HEK293T (cell line): ENCODE data around the gene FOSB.
A peak's percentile ranks its signal among the peaks of the same experiment; 100 is the strongest.

Experiments used
- CTCF ChIA-PET: fragments of 350-600 bp; formaldehyde crosslinking; extraction: SDS; loops from one replicate; lab custom pipeline; 2021; ENCODE audit warnings: antibody characterized with exemption, inconsistent platforms; lab: Yijun Ruan, JAX
- POLR2A ChIA-PET: fragments of 350-600 bp; formaldehyde crosslinking; extraction: SDS; loops from one replicate; lab custom pipeline; 2020; ENCODE audit warnings: antibody characterized with exemption, inconsistent platforms; lab: Yijun Ruan, JAX
- DNase-seq: peaks from one replicate; pipeline ENCODE4 v3.0.0; 2012; ENCODE audit warnings: mixed read lengths; ENCODE audit errors: extremely low spot score
- ARNT ChIP-seq: fragments of 450-650 bp; IDR thresholded peaks from 2 replicates; pipeline ENCODE4 v1.6.1; 2017; ENCODE audit warnings: mild to moderate bottlenecking
- BHLHE40 ChIP-seq: fragments of 450-650 bp; IDR thresholded peaks from 2 replicates; pipeline ENCODE4 v1.6.1; 2016; ENCODE audit warnings: mild to moderate bottlenecking, moderate library complexity, borderline replicate concordance
- CTBP1 ChIP-seq: fragments of 450-650 bp; IDR thresholded peaks from 2 replicates; pipeline ENCODE4 v1.6.1; 2016; ENCODE audit warnings: borderline replicate concordance
- ELF4 ChIP-seq: fragments of 450-650 bp; IDR thresholded peaks from 2 replicates; pipeline ENCODE4 v1.6.1; 2017; ENCODE audit warnings: antibody characterized with exemption
- FOXA1 ChIP-seq: fragments of 450-650 bp; IDR thresholded peaks from 2 replicates; pipeline ENCODE4 v1.6.1; 2016; ENCODE audit warnings: mild to moderate bottlenecking
- FOXK2 ChIP-seq: fragments of 450-650 bp; IDR thresholded peaks from 2 replicates; pipeline ENCODE4 v1.6.1; 2016; ENCODE audit warnings: mild to moderate bottlenecking
- FOXM1 ChIP-seq: fragments of 450-650 bp; IDR thresholded peaks from 2 replicates; pipeline ENCODE4 v1.6.1; 2017; ENCODE audit warnings: mild to moderate bottlenecking, borderline replicate concordance
- HDGF ChIP-seq: fragments of 450-650 bp; IDR thresholded peaks from 2 replicates; pipeline ENCODE4 v1.6.1; 2017; ENCODE audit warnings: antibody characterized with exemption, borderline replicate concordance
- L3MBTL2 ChIP-seq: fragments of 450-650 bp; conservative IDR thresholded peaks from 2 replicates; pipeline ENCODE4 v1.6.1; 2016; ENCODE audit warnings: mild to moderate bottlenecking
- LEF1 ChIP-seq: fragments of 450-650 bp; IDR thresholded peaks from 2 replicates; pipeline ENCODE4 v1.6.1; 2017; ENCODE audit warnings: mild to moderate bottlenecking, borderline replicate concordance
- NFRKB ChIP-seq: fragments of 450-650 bp; IDR thresholded peaks from 2 replicates; pipeline ENCODE4 v1.6.1; 2016; ENCODE audit warnings: mild to moderate bottlenecking, moderate library complexity
- PKNOX1 ChIP-seq: fragments of 450-650 bp; IDR thresholded peaks from 2 replicates; pipeline ENCODE4 v1.6.1; 2016
- SP1 ChIP-seq: fragments of 450-650 bp; IDR thresholded peaks from 2 replicates; pipeline ENCODE4 v1.6.1; 2017
- SUZ12 ChIP-seq: fragments of 450-650 bp; IDR thresholded peaks from 2 replicates; pipeline ENCODE4 v1.6.1; 2016; ENCODE audit warnings: mild to moderate bottlenecking
- TARDBP ChIP-seq: fragments of 450-650 bp; IDR thresholded peaks from 2 replicates; pipeline ENCODE4 v1.6.1; 2016
- ZNF384 ChIP-seq: fragments of 450-650 bp; IDR thresholded peaks from 2 replicates; pipeline ENCODE4 v1.6.1; 2016

Gene FOSB

GRCh38 chr19:45437328-45437727 is 30.5 kb upstream of the FOSB start:
- ChIA-PET POLR2A (no interaction called here), CTCF (no interaction called here)
- no peak for TF ChIP-seq FOXK2
- TF ChIP-seq PKNOX1: no peak
- TF ChIP-seq BHLHE40: no peak
- TF ChIP-seq SP1: no peak
- no peak for TF ChIP-seq CTBP1
- no peak for TF ChIP-seq LEF1
- no peak for TF ChIP-seq SUZ12
- TF ChIP-seq ELF4: no peak
- no peak for TF ChIP-seq ZNF384
- TF ChIP-seq ARNT: no peak
- no peak for TF ChIP-seq FOXM1
- TF ChIP-seq L3MBTL2: no peak
- no peak for TF ChIP-seq NFRKB
- TF ChIP-seq TARDBP: no peak
- no peak for TF ChIP-seq FOXA1
- TF ChIP-seq HDGF: no peak
- DNase-seq: no peak

GRCh38 chr19:45439190-45439568 is 28.6 kb upstream of the FOSB start:
- TF ChIP-seq HDGF (no peak), ELF4 (no peak), ARNT (no peak), TARDBP (no peak), NFRKB (no peak), CTBP1 (no peak), ZNF384 (no peak), FOXK2 (no peak), PKNOX1 (no peak), L3MBTL2 (no peak), SP1 (no peak), BHLHE40 (no peak), SUZ12 (no peak), FOXA1 (no peak)
- CTCF ChIA-PET: interaction anchor here (0.6 to 3.0 kb wide), 17 partner anchors 9 to 1674 kb away, joined by 3 to 93 read pairs (median 4); partner anchors contain the start of genes ERCC1, FOSB, PPP1R13L and ZC3H4
- no peak for DNase-seq
- POLR2A ChIA-PET: interaction anchor here (0.6 to 2.4 kb wide), 11 partner anchors 9 to 46 kb away, joined by 3 to 20 read pairs (median 7); partner anchors contain the start of genes ERCC1 and FOSB

- peak; percentile 73 for DNase-seq
- ChIA-PET POLR2A (interaction anchor here (0.6 to 2.4 kb wide), 12 partner anchors 9 to 45 kb away, joined by 3 to 20 read pairs (median 6); partner anchors contain the start of genes ERCC1 and FOSB), CTCF (interaction anchor here (0.6 to 3.0 kb wide), 19 partner anchors 9 to 1674 kb away, joined by 3 to 93 read pairs (median 4); partner anchors contain the start of genes ERCC1, FOSB, PPP1R13L and ZC3H4)
- no peak for TF ChIP-seq FOXM1
- peak; percentile 32; the same call in 1 of the 2 replicates for TF ChIP-seq LEF1
- no peak for TF ChIP-seq NFRKB
- no peak for TF ChIP-seq FOXA1
- TF ChIP-seq HDGF: no peak
These were observed 28.1 kb upstream of the FOSB start for GRCh38 chr19:45439569-45440258.

GRCh38 chr19:45440259-45440638 is 27.5 kb upstream of the FOSB start:
- DNase-seq: no peak
- POLR2A ChIA-PET: interaction anchor here (0.9 to 2.4 kb wide), 11 partner anchors 10 to 45 kb away, joined by 3 to 20 read pairs (median 7); partner anchors contain the start of genes ERCC1 and FOSB
- TF ChIP-seq ELF4 (no peak), FOXK2 (no peak), BHLHE40 (no peak), ARNT (no peak), HDGF (no peak), FOXA1 (no peak), PKNOX1 (no peak), L3MBTL2 (no peak), ZNF384 (no peak), SP1 (no peak), NFRKB (no peak), SUZ12 (no peak), LEF1 (no peak)
- CTCF ChIA-PET: interaction anchor here (0.6 to 3.0 kb wide), 8 partner anchors 9 to 45 kb away, joined by 3 to 93 read pairs (median 6); no protein-coding TSS in a partner anchor

- POLR2A ChIA-PET: interaction anchor here (0.9 to 2.4 kb wide), 6 partner anchors 15 to 44 kb away, joined by 3 to 9 read pairs (median 6); partner anchors contain the start of gene FOSB
- TF ChIP-seq PKNOX1 (peak; percentile 71; the same call in 1 of the 2 replicates), L3MBTL2 (no peak; the same call in 1 of the 2 replicates), ARNT (no peak)
- no peak for DNase-seq
- CTCF ChIA-PET: interaction anchor here (0.7 to 3.0 kb wide), 6 partner anchors 8 to 44 kb away, joined by 3 to 93 read pairs (median 4); no protein-coding TSS in a partner anchor
These were observed 26.7 kb upstream of the FOSB start for GRCh38 chr19:45440873-45441654.
